PC-3 (cell line): Measurements from ENCODE around the gene LRCH1.

ENCODE experiments used
- EZH2 ChIP-seq: fragments of 300-600 bp; sonication (generic); IDR thresholded peaks from one replicate; pipeline ENCODE4 v1.6.1; 2017; ENCODE audit warnings: antibody characterized with exemption, mild to moderate bottlenecking, low read length; ENCODE audit not compliant: unreplicated experiment
- EZH2phosphoT487 ChIP-seq: fragments of 300-600 bp; sonication (generic); IDR thresholded peaks from 2 replicates; pipeline ENCODE4 v1.6.1; 2018; ENCODE audit warnings: mild to moderate bottlenecking, antibody characterized with exemption, low read length, borderline replicate concordance
- TF ChIP-seq, protein P1 (sequence below): fragments of 300-600 bp; sonication (generic); conservative IDR thresholded peaks from 2 replicates; pipeline ENCODE4 v1.5.1; 2017; ENCODE audit warnings: antibody characterized with exemption, low read depth, mild to moderate bottlenecking, low read length

DNA sequence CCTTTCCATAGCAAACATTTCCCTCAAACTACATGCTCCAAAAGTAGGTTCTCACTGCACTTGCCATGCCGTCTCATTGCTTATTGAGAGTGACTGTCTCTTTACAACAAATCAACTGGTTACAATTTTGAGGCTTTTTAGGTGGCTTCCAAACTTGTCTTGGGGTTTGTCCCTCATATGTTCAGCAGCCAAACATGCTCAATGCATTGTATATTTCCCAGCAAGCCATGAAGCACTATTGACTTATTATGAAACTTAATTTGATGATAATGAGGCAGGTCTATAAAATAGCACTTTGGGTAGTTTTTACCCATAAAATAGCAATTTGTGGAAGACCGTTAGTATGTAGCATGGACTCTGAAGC is 78.2 kb downstream of the LRCH1 start:
- TF ChIP-seq, protein P1, sequence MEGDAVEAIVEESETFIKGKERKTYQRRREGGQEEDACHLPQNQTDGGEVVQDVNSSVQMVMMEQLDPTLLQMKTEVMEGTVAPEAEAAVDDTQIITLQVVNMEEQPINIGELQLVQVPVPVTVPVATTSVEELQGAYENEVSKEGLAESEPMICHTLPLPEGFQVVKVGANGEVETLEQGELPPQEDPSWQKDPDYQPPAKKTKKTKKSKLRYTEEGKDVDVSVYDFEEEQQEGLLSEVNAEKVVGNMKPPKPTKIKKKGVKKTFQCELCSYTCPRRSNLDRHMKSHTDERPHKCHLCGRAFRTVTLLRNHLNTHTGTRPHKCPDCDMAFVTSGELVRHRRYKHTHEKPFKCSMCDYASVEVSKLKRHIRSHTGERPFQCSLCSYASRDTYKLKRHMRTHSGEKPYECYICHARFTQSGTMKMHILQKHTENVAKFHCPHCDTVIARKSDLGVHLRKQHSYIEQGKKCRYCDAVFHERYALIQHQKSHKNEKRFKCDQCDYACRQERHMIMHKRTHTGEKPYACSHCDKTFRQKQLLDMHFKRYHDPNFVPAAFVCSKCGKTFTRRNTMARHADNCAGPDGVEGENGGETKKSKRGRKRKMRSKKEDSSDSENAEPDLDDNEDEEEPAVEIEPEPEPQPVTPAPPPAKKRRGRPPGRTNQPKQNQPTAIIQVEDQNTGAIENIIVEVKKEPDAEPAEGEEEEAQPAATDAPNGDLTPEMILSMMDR, result no peak
- TF ChIP-seq EZH2phosphoT487 (no peak), EZH2 (no peak)
